Gastrocnemius medialis (tissue), 4 donors: ENCODE data around the gene REXO4.

ENCODE experiments used
- POLR2A ChIP-seq, 2 donors: fragments of 450-650 bp; IDR thresholded peaks; one replicate each; pipeline ENCODE4 v1.6.1; 2017; ENCODE audit warnings: antibody characterized with exemption in 2 of 2, mild to moderate bottlenecking in 2 of 2, moderate library complexity in 2 of 2
- TF ChIP-seq, protein P1 (sequence below), 5 experiments: fragments of 450-650 bp in 3 of 5; fragments of 200-600 bp in 2 of 5; sonication (generic) in 2 of 5; IDR thresholded peaks in 4 of 5; conservative IDR thresholded peaks in 1 of 5; 1 replicate in 4 of 5; 2 replicates in 1 of 5; pipeline ENCODE4 v1.5.1; 2016 to 2019; ENCODE audit warnings: antibody characterized with exemption in 5 of 5, mild to moderate bottlenecking in 3 of 5, moderate library complexity in 3 of 5

DNA sequence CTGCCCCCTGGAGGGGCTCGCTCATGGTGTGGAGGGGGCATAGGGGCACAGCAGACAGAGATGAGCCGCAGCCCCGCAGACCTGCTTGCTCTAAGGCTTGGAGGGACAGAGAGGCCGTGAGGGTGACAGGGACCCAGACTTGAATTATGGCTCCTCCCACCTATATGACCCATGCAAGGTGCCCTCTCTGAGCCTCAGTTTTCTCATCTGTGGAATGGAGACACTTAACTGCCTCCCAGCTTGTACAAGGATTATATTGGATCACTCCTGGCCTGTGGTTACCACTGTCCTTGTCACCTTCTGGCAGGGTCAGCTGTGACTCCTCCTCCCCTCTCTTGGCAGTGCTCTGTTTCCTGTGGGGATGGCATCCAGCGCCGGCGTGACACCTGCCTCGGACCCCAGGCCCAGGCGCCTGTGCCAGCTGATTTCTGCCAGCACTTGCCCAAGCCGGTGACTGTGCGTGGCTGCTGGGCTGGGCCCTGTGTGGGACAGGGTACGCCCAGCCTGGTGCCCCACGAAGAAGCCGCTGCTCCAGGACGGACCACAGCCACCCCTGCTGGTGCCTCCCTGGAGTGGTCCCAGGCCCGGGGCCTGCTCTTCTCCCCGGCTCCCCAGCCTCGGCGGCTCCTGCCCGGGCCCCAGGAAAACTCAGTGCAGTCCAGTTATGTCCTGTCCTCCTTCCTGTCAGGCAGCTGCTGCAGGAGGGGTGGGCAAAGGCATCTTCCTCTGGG, 37.3 kb upstream of the REXO4 start:
- TF ChIP-seq, protein P1, sequence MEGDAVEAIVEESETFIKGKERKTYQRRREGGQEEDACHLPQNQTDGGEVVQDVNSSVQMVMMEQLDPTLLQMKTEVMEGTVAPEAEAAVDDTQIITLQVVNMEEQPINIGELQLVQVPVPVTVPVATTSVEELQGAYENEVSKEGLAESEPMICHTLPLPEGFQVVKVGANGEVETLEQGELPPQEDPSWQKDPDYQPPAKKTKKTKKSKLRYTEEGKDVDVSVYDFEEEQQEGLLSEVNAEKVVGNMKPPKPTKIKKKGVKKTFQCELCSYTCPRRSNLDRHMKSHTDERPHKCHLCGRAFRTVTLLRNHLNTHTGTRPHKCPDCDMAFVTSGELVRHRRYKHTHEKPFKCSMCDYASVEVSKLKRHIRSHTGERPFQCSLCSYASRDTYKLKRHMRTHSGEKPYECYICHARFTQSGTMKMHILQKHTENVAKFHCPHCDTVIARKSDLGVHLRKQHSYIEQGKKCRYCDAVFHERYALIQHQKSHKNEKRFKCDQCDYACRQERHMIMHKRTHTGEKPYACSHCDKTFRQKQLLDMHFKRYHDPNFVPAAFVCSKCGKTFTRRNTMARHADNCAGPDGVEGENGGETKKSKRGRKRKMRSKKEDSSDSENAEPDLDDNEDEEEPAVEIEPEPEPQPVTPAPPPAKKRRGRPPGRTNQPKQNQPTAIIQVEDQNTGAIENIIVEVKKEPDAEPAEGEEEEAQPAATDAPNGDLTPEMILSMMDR (IDR thresholded peaks at IDR 0.05 in 4 of 5, conservative IDR thresholded peaks at IDR 0.05 in 1 of 5), result no peak
- TF ChIP-seq POLR2A (IDR thresholded peaks at IDR 0.05), result no peak
